Activated T-helper 2 cell treated with anti-CD3 and anti-CD28 coated beads, Interferon-gamma antibody, Interleukin-2, Interleukin-4, amounts not matched to agents 10 μg/mL and 5 μg/mL and 100 μg/mL, durations not matched to agents 14 hours and 24 hours and 36 hours (primary cell): ENCODE results near the gene ZCCHC14. TPM values are rescaled to one million over a fixed set of nuclear protein-coding genes. Genes with fewer than 3 reads are reported as not detected.

Experiments
- DNase-seq: peaks from one replicate; pipeline ENCODE4 v3.0.0; 2021; ENCODE audit warnings: low spot score
- H3K27ac Mint-ChIP-seq: one replicate; pipeline ENCODE4 v1.8.0; 2021; ENCODE audit warnings: mixed read lengths
- H3K27me3 Mint-ChIP-seq: one replicate; pipeline ENCODE4 v1.8.0; 2021; ENCODE audit warnings: low read depth, mixed read lengths
- H3K36me3 Mint-ChIP-seq: one replicate; pipeline ENCODE4 v1.8.0; 2021; ENCODE audit warnings: low read depth, mixed read lengths
- H3K4me1 Mint-ChIP-seq: one replicate; pipeline ENCODE4 v1.8.0; 2021; ENCODE audit warnings: low read depth, mixed read lengths
- H3K4me3 Mint-ChIP-seq: one replicate; pipeline ENCODE4 v1.8.0; 2021; ENCODE audit warnings: low read depth, mild to moderate bottlenecking, moderate library complexity, mixed read lengths
- H3K9me3 Mint-ChIP-seq: one replicate; pipeline ENCODE4 v1.8.0; 2021; ENCODE audit warnings: mixed read lengths
- intact Hi-C: fragments of 100-400 bp; cut with micrococcal nuclease; formaldehyde crosslinking; loops from one replicate; pipeline ENCODE4 v1.15.1; 2023
- total RNA-seq: library from RNA; stranded (reverse); gene quantifications from 2 replicates; pipeline ENCODE4 v1.2.3, GENCODE V29; 2022

Gene ZCCHC14
- total RNA-seq: 7.4 and 8.0 TPM in 2 replicates

GRCh38 chr16:87492721-87493607, at the start of gene ZCCHC14:
ZCCHC14 (minus strand) TSS chr16:87493024; CDS start chr16:87492238, 786 bp downstream.
- peaks cover 24% of the 10 kb centered on the region for H3K27me3 Mint-ChIP-seq
- intact Hi-C loops: loop anchor here (2.0 to 10.0 kb wide), 3 partner anchors 28 to 178 kb away; partner anchors contain the start of genes C16orf95 and MAP1LC3B
- peaks cover 4% of the 10 kb centered on the region for H3K36me3 Mint-ChIP-seq
- H3K4me1 Mint-ChIP-seq: peaks cover 41% of the 10 kb centered on the region
- H3K9me3 Mint-ChIP-seq: no peaks in the 10 kb centered on the region
- H3K27ac Mint-ChIP-seq: peak within 1 kb of the TSS; percentile 68
- peak within 1 kb of the TSS; percentile 82 for H3K4me3 Mint-ChIP-seq
- DNase-seq: peak; percentile 98

GRCh38 chr16:87541872-87542234, 49.0 kb upstream of the ZCCHC14 start:
- no peak overlapping the region for H3K4me3 Mint-ChIP-seq
- H3K27me3 Mint-ChIP-seq: peaks cover 19% of the 10 kb centered on the region
- H3K36me3 Mint-ChIP-seq: no peaks in the 10 kb centered on the region
- H3K9me3 Mint-ChIP-seq: peaks cover 4% of the 10 kb centered on the region
- intact Hi-C loops: no loop called here
- DNase-seq: no peak
- H3K4me1 Mint-ChIP-seq: peaks cover 5% of the 10 kb centered on the region
- no peak overlapping the region for H3K27ac Mint-ChIP-seq

GRCh38 chr16:87541147-87541871, 48.5 kb upstream of the ZCCHC14 start:
- no peak overlapping the region for H3K4me3 Mint-ChIP-seq
- H3K36me3 Mint-ChIP-seq: no peaks in the 10 kb centered on the region

GRCh38 chr16:87540897-87541146, 48.0 kb upstream of the ZCCHC14 start:
- H3K36me3 Mint-ChIP-seq: no peaks in the 10 kb centered on the region
- no peak overlapping the region for H3K27ac Mint-ChIP-seq
- H3K27me3 Mint-ChIP-seq: peaks cover 19% of the 10 kb centered on the region
- intact Hi-C loops: no loop called here
- peaks cover 5% of the 10 kb centered on the region for H3K4me1 Mint-ChIP-seq
- no peak for DNase-seq
- H3K4me3 Mint-ChIP-seq: no peak overlapping the region
- H3K9me3 Mint-ChIP-seq: peaks cover 8% of the 10 kb centered on the region

More at GRCh38 chr16:87541147-87541871, 48.5 kb upstream of the ZCCHC14 start:
- intact Hi-C loops: no loop called here
- Mint-ChIP-seq H3K4me1 (peaks cover 5% of the 10 kb centered on the region), H3K27me3 (peaks cover 19% of the 10 kb centered on the region), H3K27ac (no peak overlapping the region), H3K9me3 (peaks cover 6% of the 10 kb centered on the region)
- no peak for DNase-seq

GRCh38 chr16:87540072-87540896, 47.5 kb upstream of the ZCCHC14 start:
- no peak for DNase-seq
- Mint-ChIP-seq H3K4me3 (no peak overlapping the region), H3K27me3 (peaks cover 19% of the 10 kb centered on the region), H3K36me3 (no peaks in the 10 kb centered on the region), H3K9me3 (peaks cover 11% of the 10 kb centered on the region), H3K4me1 (peaks cover 5% of the 10 kb centered on the region), H3K27ac (no peak overlapping the region)
- intact Hi-C loops: no loop called here

GRCh38 chr16:87539113-87539512, 46.3 kb upstream of the ZCCHC14 start:
- intact Hi-C loops: no loop called here
- H3K4me1 Mint-ChIP-seq: peaks cover 5% of the 10 kb centered on the region
- H3K36me3 Mint-ChIP-seq: no peaks in the 10 kb centered on the region
- no peak overlapping the region for H3K4me3 Mint-ChIP-seq
- peaks cover 19% of the 10 kb centered on the region for H3K27me3 Mint-ChIP-seq
- H3K27ac Mint-ChIP-seq: no peak overlapping the region
- H3K9me3 Mint-ChIP-seq: peaks cover 17% of the 10 kb centered on the region
- no peak for DNase-seq

GRCh38 chr16:87538594-87538993, 45.8 kb upstream of the ZCCHC14 start:
- Mint-ChIP-seq H3K36me3 (no peaks in the 10 kb centered on the region), H3K4me1 (peaks cover 5% of the 10 kb centered on the region), H3K9me3 (peaks cover 17% of the 10 kb centered on the region), H3K27ac (peak overlapping the region; percentile 52), H3K4me3 (no peak overlapping the region), H3K27me3 (peaks cover 19% of the 10 kb centered on the region)
- intact Hi-C loops: no loop called here
- no peak for DNase-seq

GRCh38 chr16:87538160-87538559, 45.3 kb upstream of the ZCCHC14 start:
- Mint-ChIP-seq H3K27me3 (peaks cover 19% of the 10 kb centered on the region), H3K4me1 (peaks cover 5% of the 10 kb centered on the region), H3K27ac (peak overlapping the region; percentile 52), H3K36me3 (no peaks in the 10 kb centered on the region), H3K4me3 (no peak overlapping the region), H3K9me3 (peaks cover 22% of the 10 kb centered on the region)
- DNase-seq: no peak
- intact Hi-C loops: no loop called here

- Mint-ChIP-seq H3K4me1 (peaks cover 5% of the 10 kb centered on the region), H3K9me3 (peaks cover 30% of the 10 kb centered on the region), H3K27me3 (peaks cover 18% of the 10 kb centered on the region), H3K27ac (no peak overlapping the region), H3K36me3 (no peaks in the 10 kb centered on the region), H3K4me3 (no peak overlapping the region)
- intact Hi-C loops: no loop called here
- no peak for DNase-seq
Measured at GRCh38 chr16:87536795-87537142, 43.9 kb upstream of the ZCCHC14 start.

- intact Hi-C loops: no loop called here
- no peak overlapping the region for H3K4me3 Mint-ChIP-seq
- no peak overlapping the region for H3K27ac Mint-ChIP-seq
- H3K9me3 Mint-ChIP-seq: peaks cover 30% of the 10 kb centered on the region
- no peaks in the 10 kb centered on the region for H3K36me3 Mint-ChIP-seq
- H3K4me1 Mint-ChIP-seq: peaks cover 5% of the 10 kb centered on the region
- DNase-seq: no peak
- peaks cover 18% of the 10 kb centered on the region for H3K27me3 Mint-ChIP-seq
Measured at GRCh38 chr16:87535855-87536794, 43.3 kb upstream of the ZCCHC14 start.

- DNase-seq: no peak
- H3K27me3 Mint-ChIP-seq: peaks cover 18% of the 10 kb centered on the region
- peaks cover 34% of the 10 kb centered on the region for H3K9me3 Mint-ChIP-seq
- H3K4me1 Mint-ChIP-seq: peaks cover 5% of the 10 kb centered on the region
- H3K36me3 Mint-ChIP-seq: no peaks in the 10 kb centered on the region
- no peak overlapping the region for H3K4me3 Mint-ChIP-seq
- intact Hi-C loops: no loop called here
- H3K27ac Mint-ChIP-seq: no peak overlapping the region
Measured at GRCh38 chr16:87535457-87535854, 42.6 kb upstream of the ZCCHC14 start.

GRCh38 chr16:87534751-87535150, 41.9 kb upstream of the ZCCHC14 start:
- Mint-ChIP-seq H3K4me1 (peaks cover 5% of the 10 kb centered on the region), H3K27me3 (peaks cover 15% of the 10 kb centered on the region), H3K36me3 (no peaks in the 10 kb centered on the region), H3K27ac (no peak overlapping the region), H3K4me3 (no peak overlapping the region), H3K9me3 (peaks cover 34% of the 10 kb centered on the region)
- DNase-seq: no peak
- intact Hi-C loops: no loop called here
